Stimulated activated CD4-positive, alpha-beta T cell treated with anti-CD3 and anti-CD28 coated beads, Interleukin-4, amount 100 ng/mL, for 4 hours (primary cell): ENCODE measurements around the gene STEAP4.
"Not testable (repeated sequence)": the region's sequence is repeated elsewhere in the genome, so short reads cannot be mapped to it uniquely, and the experiment has no call there.

Experiments used
- DNase-seq, 2 experiments: peaks; one replicate each; pipeline ENCODE4 v3.0.0-alpha.2; 2020

The STEAP4 gene

DNA sequence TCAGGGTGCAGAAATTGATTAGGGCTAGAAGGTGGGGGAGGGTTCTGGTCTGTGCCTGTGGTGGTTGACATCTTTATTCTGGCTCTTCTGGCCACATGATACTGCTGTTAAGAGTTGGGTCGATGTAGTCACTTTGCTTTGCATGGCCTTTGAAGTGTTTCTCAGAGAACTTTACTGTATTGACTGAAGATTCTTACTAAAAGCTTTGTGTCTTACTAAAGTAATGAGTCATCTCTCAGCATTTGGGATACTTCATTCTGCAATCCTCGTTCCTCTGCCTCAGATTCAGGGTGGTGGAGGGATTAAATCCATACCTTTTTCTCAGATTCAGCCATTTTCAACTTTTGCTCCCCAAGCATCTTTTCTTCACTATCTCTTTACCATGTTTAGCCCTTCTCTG is 38.6 kb downstream of the STEAP4 start:
- DNase-seq, result no peak

DNA sequence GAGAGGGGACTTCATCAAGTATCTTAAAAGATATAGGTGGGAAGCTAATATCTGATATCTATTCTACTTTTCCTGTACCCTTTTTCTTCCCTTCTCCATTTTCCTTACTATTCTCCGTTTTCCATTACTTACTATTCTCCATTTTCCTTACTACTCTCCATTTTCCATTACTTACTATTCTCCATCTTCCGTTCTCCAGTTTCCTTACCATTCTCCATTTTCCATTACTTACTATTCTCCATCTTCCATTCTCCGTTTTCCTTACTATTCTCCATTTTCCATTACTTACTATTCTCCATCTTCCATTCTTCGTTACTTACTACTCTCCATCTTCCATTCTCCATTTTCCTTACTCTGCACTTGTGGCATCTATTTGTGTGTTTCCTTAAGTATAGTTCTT is 39.3 kb downstream of the STEAP4 start:
- no peak for DNase-seq

DNA sequence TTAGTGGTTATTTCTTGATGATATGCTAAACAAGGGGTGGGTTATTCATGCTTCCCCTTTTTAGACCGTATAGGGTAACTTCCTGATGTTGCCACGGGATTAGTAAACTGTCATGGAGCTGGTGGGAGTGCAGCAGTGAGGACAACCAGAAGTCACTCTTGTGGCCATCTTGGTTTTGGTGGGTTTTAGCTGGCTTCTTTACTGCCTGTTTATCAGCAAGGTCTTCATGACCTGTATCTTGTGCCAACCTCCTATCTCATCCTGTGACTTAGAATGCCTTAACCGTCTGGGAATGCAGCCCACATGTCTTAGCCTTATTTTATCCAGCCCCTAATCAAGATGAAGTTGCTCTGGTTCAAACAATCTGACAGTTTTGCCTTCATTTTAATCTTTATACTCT is 41.7 kb downstream of the STEAP4 start:
- not testable (repeated sequence) for DNase-seq

DNA sequence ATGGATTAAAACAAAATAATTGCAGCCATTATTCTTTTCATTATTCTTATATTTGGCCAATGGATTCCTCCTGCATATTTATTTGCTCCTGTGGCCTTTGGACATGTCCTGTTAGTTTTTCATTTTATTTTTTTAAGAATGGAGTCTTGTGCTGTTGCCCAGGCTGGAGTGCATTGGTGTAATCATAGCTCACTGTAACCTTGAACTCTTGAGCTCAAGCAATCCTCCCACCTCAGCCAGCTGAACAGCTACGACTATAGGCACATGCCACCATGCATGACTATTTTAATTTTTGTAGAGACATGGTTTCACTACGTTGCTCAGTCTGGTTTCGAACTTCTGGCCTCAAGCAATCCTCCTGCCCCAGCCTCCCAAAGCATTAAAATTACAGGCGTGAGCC is 44.1 kb downstream of the STEAP4 start:
- DNase-seq, result no peak

DNA sequence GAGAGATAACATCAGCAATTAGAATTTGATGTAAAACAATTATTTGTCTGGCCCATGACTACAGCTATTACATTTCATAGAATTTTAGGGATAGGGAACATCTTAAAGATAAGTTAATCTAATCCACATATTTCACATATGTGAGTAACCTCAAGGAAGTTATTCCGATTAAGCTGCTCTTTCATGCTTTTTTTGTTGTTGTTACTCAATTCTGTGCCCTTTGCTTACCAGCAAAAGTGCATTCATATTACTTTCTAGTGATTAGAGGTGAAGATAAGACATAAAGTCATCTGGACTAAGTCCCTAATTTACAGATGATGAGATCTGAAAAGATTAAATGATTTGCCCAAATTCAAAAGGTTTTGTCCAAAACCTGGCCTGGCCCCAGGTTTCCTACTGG is 46.0 kb downstream of the STEAP4 start:
- DNase-seq, result no peak

DNA sequence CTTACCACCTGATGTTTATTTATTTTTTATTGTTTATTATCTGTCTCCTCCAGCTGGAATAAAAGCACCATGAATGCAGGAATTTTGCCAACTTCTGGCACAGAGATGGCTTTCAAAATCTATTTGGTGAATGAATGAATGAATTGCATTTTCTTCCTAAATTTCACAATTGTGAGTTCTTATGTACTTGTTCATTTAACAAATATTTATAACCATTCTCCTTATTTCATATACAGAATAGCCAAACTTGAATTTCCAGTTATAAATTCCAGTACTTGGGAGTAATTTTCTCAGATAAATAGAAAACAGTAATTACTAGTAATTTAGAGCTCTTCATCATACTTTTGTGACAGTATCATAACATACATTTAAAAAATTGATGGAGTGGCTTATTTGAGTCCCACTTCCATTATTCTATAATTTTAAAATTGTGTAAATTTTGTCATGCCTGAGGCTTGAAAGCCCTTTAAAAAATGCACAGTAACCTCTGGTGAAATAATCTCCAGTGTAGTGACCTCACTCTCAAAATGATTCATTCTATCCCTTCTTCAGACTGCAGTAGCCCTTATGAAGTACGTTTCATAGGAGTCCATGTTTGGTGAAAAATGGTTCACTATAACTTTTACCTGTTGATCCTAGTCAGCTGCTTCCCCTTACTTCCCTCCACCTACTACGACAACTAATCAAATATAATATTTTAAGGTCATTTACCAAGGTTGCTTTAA is 46.9 kb downstream of the STEAP4 start:
- DNase-seq, result no peak

DNA sequence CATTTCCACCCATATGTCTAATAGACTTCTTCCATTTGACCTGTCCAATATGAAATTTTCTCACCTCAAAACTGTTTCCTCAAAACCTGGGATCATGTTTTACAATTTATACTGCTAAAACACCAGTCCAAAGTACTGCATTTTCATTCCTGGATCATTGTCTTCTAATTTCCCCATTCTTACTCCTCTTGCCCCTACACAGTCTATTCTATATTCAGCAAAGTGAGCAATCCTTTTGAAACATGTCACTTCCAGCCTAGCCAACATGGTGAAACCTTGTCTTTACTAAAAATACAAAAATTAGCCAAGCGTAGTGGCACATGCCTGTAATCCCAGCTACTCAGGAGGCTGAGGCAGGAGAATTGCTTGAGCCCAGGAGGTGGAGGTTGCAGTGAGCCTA is 48.4 kb downstream of the STEAP4 start:
- DNase-seq, result not testable (repeated sequence)

DNA sequence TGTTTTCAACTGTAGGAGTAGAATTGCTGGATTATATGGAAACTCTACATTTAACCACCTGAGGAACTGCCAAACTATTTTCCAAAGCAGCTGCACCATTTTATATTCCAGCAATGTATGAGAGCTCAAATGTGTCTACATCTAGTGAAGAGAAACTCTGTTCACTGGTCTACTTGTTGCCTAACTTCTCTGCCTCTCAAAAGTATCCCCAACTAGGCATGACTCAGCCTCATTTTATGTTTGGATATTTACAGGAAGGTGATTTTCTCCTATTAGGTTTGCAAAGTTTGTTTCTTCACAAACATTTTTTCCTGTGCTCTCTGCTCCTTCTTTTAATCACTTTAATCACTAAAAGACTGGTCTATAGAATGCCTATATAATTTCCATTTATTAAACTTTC is 49.8 kb downstream of the STEAP4 start:
- DNase-seq, result no peak

DNA sequence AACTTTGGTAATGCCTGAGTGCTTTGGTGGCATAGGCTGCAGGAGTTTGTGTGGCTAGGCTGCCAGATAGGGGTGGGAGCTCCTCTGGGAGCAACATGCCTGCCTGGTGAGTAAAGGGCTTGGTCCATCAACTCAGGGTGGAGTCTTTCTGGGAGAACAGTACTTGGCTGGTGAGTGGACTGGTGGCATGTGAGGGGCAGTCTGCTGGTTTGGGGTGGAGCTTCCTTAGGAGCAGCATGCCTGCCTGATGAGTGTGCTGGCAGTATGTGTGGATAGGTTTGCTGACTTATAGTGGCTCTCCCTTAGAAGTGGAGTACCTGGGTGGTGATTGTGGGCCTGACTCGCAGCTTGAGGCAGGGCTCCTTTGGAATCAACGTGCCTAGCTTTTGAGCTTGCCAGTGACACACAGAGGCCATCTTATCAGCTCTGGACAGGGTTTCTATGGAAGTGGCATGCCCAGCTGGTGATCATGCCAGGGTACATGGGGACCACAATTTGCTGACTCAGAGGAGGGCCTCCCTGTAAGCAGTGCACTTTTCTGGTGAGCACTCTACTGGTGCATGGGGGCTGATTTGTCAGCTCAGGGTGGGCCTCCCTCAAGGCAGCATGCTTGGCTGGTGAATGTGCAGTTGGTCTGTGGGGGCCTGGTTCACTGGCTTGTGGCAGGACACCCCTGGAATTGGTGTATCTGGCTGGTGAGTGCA is 51.8 kb downstream of the STEAP4 start:
- DNase-seq, result no peak

DNA sequence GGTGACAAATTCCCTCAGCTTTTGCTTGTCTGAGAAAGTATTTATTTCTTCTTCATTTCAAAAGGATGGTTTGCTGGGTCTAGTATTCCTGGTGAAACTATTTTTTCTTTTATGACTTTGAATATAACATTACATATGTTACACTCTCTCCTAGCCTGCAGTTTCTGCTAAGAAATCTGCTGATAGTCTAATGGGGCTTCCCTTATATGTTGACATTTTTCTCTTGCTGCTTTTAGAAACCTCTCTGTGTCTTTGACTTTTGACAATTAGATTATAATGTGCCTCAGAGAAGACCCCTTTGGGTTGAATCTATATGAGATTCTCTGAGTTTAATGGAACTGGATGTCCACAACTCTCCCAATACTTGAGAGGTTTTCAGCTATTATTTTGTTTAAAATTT is 53.1 kb downstream of the STEAP4 start:
- DNase-seq, result no peak

DNA sequence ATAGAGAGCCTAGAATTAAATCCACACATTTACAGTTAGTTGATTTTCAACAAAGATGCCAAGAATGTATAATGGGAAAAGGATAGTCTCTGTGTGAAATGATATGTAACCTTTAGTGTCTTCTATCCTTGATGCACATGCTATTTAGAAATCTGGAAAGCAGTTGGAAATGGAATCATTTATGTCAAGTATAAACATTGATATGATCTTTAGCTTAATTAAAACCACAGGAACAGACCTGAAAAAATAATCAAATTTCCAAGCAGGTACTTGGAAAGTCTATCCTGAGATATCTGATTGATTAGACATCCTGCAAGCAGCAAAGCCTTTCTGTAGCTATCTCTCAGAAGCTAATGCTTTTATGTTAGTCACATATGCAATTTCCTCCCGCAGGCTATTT is 62.4 kb downstream of the STEAP4 start:
- DNase-seq, result no peak

DNA sequence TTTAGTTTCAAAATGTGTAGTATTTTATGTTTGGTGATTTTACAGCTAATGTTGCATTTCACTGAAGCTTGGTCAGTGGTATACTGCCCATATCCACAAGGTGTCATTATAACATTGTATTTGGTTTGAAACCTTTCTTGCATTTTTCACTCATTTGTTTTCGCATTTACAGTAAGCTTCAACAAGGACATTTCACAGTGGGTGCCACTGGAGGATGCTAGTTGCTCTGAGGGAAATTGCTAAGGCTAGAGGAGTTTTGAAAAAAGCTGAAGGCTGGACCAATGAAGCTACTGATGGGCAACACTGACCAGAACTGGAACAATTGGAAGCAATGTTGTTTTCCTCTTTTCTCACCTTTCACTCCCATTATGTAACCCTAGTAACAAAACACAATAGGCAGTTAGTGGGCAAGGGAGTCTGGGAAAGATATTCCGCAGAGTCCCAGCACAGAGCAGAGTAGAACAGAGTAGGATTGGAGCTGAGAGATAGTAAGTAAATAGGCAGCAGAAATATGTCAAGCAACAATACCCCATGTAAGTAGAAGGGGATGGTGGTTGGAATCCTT is 63.3 kb downstream of the STEAP4 start:
- DNase-seq, result no peak

DNA sequence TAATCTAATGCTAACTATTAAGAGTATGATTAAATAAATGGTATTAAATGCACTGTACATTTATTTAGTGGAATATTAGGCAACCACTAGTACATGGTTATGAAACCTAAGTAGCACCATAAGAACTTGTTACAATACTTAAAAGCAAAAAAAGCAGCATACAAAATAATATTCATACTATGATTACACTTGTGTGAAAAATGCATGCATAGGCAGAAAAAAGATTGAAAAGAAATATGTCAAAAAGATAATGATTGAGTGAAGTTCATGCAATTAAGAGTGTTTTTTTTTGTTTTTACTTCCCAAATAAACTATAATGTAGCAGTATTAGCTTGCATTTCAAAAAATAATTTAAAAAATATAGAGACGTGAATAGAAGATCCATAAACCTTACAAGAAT is 66.8 kb downstream of the STEAP4 start:
- DNase-seq, result no peak

DNA sequence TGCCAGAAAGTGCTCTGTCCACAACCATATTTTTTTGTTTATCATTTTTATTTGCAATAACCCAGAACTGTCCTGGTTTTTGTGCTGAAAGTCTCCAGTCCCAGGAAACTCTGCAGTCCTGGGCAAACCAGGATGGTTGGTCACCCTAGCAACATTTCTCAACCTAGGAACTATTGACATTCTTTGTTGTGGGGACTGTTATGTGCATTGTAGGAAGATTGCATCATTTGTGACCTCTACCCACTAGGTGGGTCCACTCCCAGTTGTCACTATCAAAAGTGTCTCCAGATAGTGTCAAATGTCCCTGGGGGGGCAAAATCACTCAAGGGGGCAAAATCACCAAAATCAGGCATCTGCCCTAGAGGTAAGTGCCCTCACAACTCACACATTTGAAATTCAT is 72.9 kb downstream of the STEAP4 start:
- DNase-seq, result no peak

DNA sequence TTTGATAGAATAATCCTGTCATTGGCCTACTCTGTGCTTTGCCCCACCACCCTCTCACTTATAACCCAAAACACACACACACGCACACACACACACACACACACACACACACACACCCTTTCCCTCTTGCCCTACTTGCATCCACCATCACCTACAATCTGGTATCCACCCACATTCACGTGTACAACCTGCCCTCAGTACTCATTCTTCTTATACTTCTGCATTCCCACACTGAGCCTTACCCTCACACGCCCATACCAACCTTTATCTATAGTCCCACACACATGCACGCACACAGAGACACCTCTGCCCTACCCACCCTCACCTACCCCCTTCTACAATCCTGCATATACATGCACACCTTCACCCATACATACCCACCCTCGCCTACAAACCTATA is 76.0 kb downstream of the STEAP4 start:
- no peak for DNase-seq

DNA sequence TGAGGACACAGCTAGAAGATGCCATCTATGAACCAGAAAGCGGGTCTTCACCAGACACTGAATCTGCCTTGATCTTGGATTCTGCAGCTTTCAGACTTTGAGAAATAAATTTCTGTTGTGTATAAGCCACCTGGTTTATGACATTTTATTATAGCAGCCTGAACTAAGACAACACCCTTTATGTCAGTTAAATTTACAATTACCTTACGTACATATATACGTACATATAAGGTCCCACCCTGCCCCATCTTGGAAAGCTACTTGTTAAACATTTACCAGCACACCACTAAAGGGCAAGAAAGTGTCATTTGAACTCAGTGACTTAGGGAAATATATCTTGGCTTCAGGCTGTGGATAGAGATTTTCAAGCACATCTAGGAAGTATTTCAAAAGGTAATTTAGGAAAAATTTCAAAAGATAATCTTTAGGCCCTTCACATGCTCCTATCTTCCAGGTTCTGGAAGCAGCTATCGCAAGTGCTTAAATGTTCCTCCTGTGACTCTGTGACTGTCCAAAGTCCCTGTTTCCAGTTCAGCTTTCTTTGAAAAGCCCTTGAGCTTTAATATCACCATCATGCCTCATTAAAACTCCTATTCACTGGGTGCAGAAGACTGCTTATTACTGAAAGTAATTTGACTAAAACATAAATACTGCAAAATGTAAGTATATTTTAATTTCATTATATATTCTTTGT is 77.2 kb downstream of the STEAP4 start:
- no peak for DNase-seq

DNA sequence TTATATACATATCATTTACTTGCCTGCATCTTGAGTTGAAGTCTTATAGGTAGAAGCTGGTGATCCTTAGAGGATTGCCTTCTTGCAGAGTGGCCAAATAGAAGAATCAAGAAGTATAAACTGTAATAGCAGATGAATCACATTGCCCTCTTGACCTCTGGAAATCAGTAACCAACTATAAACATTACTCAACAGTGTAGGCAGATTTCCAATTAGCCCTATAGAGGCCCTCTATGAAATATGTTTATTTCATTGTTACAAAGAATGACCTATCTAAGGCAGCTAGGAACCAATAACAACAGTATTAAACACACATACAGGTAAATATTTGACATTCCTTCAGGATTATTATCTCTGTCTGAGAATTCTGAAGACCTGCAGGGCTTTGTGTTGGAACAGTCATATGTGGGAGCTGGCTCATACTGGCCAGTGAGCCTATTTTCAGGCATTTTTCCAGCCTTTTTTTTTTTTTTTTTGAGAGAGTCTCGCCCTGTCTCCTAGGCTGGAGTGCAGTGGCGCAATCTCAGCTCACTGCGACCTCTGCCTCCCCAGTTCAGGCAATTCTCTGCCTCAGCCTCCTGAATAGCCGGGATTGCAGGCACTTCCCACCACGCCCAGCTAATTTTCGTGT is 79.7 kb downstream of the STEAP4 start:
- DNase-seq, result no peak

DNA sequence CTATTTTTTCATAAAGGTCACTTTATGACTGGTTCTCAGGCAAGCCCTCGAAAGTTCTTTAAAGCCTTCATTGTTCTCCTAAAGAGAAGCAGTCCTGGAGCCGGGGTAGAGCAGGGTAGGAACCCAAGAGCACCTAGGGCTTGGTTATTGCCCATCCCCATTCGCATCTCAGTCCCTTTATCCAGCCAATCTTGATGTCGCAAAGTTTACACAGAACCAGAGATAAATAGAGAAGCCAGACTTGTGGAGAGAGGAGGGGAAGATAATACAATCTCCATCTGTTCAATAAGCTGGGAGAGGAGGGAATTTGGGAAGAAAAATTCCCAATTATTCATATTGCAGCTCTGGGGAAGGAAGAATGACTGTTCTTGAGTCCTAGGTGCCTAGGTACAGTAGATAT is 80.5 kb downstream of the STEAP4 start:
- no peak for DNase-seq

DNA sequence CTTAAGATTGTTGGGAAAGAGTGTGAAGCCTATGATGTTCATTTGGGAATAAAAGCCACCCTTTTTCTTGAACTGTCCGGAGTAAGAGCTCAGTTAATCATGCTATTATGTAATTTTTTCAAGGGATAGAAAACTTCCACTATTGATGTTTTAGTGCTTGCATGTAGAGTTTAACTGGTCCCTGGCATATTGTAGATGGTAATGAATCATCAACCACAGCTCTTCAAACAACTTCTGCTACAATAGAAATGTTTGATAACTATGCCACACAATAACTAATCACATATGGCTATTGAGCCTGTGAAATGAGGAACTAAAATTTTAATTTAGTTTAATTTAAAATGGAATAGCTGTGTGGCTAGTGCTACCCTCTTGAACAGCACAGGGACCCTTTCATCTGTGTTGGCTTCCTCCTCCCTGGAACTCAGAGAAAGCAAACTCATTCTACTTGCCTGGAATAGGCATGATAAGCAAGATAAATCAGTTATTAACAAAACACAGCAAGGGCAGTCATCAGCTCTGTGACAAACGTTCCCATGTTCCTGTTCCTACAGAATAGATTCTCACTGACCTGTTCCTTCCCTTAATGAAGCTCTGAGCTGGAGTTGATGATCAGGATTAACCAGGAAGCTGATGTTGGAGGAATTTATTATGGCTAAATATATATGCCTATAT is 82.0 kb downstream of the STEAP4 start:
- no peak for DNase-seq

DNA sequence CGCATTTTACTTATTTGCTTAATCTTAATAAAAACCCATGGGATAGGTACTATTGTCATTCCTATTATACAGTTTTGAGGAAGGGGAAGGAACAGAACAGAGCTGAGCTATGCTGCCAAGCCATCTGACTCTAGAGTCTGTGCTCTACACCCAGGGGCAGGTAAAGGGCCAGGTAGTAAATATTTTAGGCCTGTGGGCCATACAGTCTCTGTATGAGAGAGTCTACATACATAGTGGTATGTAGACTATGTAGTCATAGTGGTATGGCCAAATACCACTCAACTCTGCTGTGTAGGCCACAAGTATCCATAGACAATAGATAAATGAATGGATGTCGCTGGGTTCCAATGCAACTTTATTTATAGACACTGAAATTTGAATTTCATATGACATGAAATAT is 83.4 kb downstream of the STEAP4 start:
- no peak for DNase-seq
